Measurements from ENCODE around the gene SLC25A22. TPM values are rescaled to one million over a fixed set of nuclear protein-coding genes. Genes with fewer than 3 reads are reported as not detected.

The SLC25A22 gene
- total and polyA plus RNA-seq, 3 donors from 2014 or later = 25.1 to 42.4 (median 39.7) TPM

GRCh38 chr11:831961-832528, 34.0 kb upstream of the SLC25A22 start:
- Histone ChIP-seq H3K27ac (no peak overlapping the region), H3K4me3 (peak overlapping the region; percentile 48 to 60), H3K36me3 (ENCODE audit: low read depth, missing control alignments) (no peaks in the 10 kb centered on the region), H3K9me3 (no peaks in the 10 kb centered on the region), H3K4me1 (peaks cover 51% of the 10 kb centered on the region), H3K27me3 (no peaks in the 10 kb centered on the region)
- intact Hi-C loops (cut with DNase I; ENCODE audit: low total_unique reads) = no loop called here
- 55 to 64% methylated on average over 12 to 23 of the region's 23 CpGs for WGBS, 2 donors
- TF ChIP-seq CTCF (IDR thresholded peaks at IDR 0.05) (no peak), POLR2A (IDR thresholded peaks at IDR 0.05) (no peak)
- DNase-seq = no peak

- Histone ChIP-seq H3K4me3 (no peak overlapping the region), H3K4me1 (peaks cover 51% of the 10 kb centered on the region), H3K9me3 (no peaks in the 10 kb centered on the region), H3K27ac (no peak overlapping the region), H3K36me3 (ENCODE audit: low read depth, missing control alignments) (no peaks in the 10 kb centered on the region), H3K27me3 (no peaks in the 10 kb centered on the region)
- no peak for DNase-seq
- intact Hi-C loops (cut with DNase I; ENCODE audit: low total_unique reads) = no loop called here
- TF ChIP-seq POLR2A (IDR thresholded peaks at IDR 0.05) = no peak
- no peak for TF ChIP-seq CTCF (IDR thresholded peaks at IDR 0.05)
- WGBS, 2 donors = 46 to 51% methylated on average over 14 to 23 of the region's 31 CpGs
These were observed 33.2 kb upstream of the SLC25A22 start for GRCh38 chr11:831118-831864.

- H3K36me3 ChIP-seq (ENCODE audit: low read depth, missing control alignments) = no peaks in the 10 kb centered on the region
- no peaks in the 10 kb centered on the region for H3K27me3 ChIP-seq
- TF ChIP-seq POLR2A (IDR thresholded peaks at IDR 0.05) (no peak), CTCF (IDR thresholded peaks at IDR 0.05) (no peak)
- WGBS, 2 donors = 0 to 2% methylated on average over 24 to 62 of the region's 78 CpGs
- intact Hi-C loops (cut with DNase I; ENCODE audit: low total_unique reads) = no loop called here
- no peaks in the 10 kb centered on the region for H3K9me3 ChIP-seq
- no peak overlapping the region for H3K27ac ChIP-seq
- peaks cover 51% of the 10 kb centered on the region for H3K4me1 ChIP-seq
- peak; percentile 84 for DNase-seq
- peak overlapping the region; percentile 24 to 40 for H3K4me3 ChIP-seq
These were observed 32.4 kb upstream of the SLC25A22 start for GRCh38 chr11:830295-831117.

- H3K27ac ChIP-seq = no peak overlapping the region
- 8 to 9% methylated on average over 8 to 39 of the region's 39 CpGs for WGBS, 2 donors
- H3K9me3 ChIP-seq = no peaks in the 10 kb centered on the region
- no peak for DNase-seq
- no peaks in the 10 kb centered on the region for H3K27me3 ChIP-seq
- H3K4me1 ChIP-seq = peaks cover 47% of the 10 kb centered on the region
- no peaks in the 10 kb centered on the region for H3K36me3 ChIP-seq (ENCODE audit: low read depth, missing control alignments)
- intact Hi-C loops (cut with DNase I; ENCODE audit: low total_unique reads) = no loop called here
- H3K4me3 ChIP-seq = peak overlapping the region in 1 of 2 donors; percentile 40
- TF ChIP-seq POLR2A (IDR thresholded peaks at IDR 0.05) (no peak), CTCF (IDR thresholded peaks at IDR 0.05) (no peak)
These were observed 31.8 kb upstream of the SLC25A22 start for GRCh38 chr11:829847-830294.

Data from testis (tissue), 3 donors.